Thyroid gland (tissue), 4 donors: ENCODE results near the gene FOXN3.

ENCODE experiments used
- POLR2A ChIP-seq, 2 donors: fragments of 450-650 bp; IDR thresholded peaks; one replicate each; pipeline ENCODE4 v1.6.1; 2017; ENCODE audit warnings: antibody characterized with exemption in 2 of 2, mild to moderate bottlenecking in 2 of 2, moderate library complexity in 1 of 2
- TF ChIP-seq, protein P1 (sequence below), 6 experiments: fragments of 200-600 bp in 3 of 6; fragments of 450-650 bp in 3 of 6; sonication (generic) in 3 of 6; IDR thresholded peaks; one replicate each; pipeline ENCODE4 v1.5.1; 2016 to 2019; ENCODE audit warnings: antibody characterized with exemption in 6 of 6, mild to moderate bottlenecking in 2 of 6, inconsistent platforms in 1 of 6, moderate library complexity in 1 of 6

- TF ChIP-seq, protein P1, sequence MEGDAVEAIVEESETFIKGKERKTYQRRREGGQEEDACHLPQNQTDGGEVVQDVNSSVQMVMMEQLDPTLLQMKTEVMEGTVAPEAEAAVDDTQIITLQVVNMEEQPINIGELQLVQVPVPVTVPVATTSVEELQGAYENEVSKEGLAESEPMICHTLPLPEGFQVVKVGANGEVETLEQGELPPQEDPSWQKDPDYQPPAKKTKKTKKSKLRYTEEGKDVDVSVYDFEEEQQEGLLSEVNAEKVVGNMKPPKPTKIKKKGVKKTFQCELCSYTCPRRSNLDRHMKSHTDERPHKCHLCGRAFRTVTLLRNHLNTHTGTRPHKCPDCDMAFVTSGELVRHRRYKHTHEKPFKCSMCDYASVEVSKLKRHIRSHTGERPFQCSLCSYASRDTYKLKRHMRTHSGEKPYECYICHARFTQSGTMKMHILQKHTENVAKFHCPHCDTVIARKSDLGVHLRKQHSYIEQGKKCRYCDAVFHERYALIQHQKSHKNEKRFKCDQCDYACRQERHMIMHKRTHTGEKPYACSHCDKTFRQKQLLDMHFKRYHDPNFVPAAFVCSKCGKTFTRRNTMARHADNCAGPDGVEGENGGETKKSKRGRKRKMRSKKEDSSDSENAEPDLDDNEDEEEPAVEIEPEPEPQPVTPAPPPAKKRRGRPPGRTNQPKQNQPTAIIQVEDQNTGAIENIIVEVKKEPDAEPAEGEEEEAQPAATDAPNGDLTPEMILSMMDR (IDR thresholded peaks at IDR 0.05), result no peak
- no peak for TF ChIP-seq POLR2A (IDR thresholded peaks at IDR 0.05)
Observed at GRCh38 chr14:89182326-89182725, 234.7 kb downstream of the FOXN3 start.
